ENCODE measurements around the gene COL11A1. TPM values are rescaled to one million over a fixed set of nuclear protein-coding genes. Genes with fewer than 3 reads are reported as not detected.
"Not testable (repeated sequence)": the region's sequence is repeated elsewhere in the genome, so short reads cannot be mapped to it uniquely, and the experiment has no call there.

COL11A1 gene
- total RNA-seq, 1 donor from 2014 or later = 10.4 TPM

- DNase-seq = peak; percentile 5
These were observed 32.9 kb downstream of the COL11A1 start for GRCh38 chr1:103075316-103076000.

GRCh38 chr1:103074224-103074623 is 34.1 kb downstream of the COL11A1 start:
- no peak for DNase-seq

GRCh38 chr1:103069201-103069600 is 39.1 kb downstream of the COL11A1 start:
- DNase-seq = no peak

GRCh38 chr1:103063921-103064320 is 44.4 kb downstream of the COL11A1 start:
- peak; percentile 12 for DNase-seq

GRCh38 chr1:103058391-103058790 is 49.9 kb downstream of the COL11A1 start:
- DNase-seq = no peak

- DNase-seq = no peak
These were observed 51.9 kb downstream of the COL11A1 start for GRCh38 chr1:103056423-103056822.

GRCh38 chr1:103028110-103028509 is 80.2 kb downstream of the COL11A1 start:
- DNase-seq = not testable (repeated sequence)

GRCh38 chr1:103025858-103026409 is 82.4 kb downstream of the COL11A1 start:
- no peak for DNase-seq

- DNase-seq = no peak
These were observed 84.3 kb downstream of the COL11A1 start for GRCh38 chr1:103024051-103024450.

- DNase-seq = no peak
These were observed 106.3 kb downstream of the COL11A1 start for GRCh38 chr1:103002005-103002404.

GRCh38 chr1:102978874-102979273 is 129.4 kb downstream of the COL11A1 start:
- no peak for DNase-seq

- no peak for DNase-seq
These were observed 131.0 kb downstream of the COL11A1 start for GRCh38 chr1:102977292-102977691.

- peak; percentile 69 for DNase-seq
These were observed 137.7 kb downstream of the COL11A1 start for GRCh38 chr1:102970496-102971078.

- peak; percentile 20 for DNase-seq
These were observed 140.5 kb downstream of the COL11A1 start for GRCh38 chr1:102967786-102968185.

GRCh38 chr1:102961549-102961948 is 146.8 kb downstream of the COL11A1 start:
- DNase-seq = no peak

- DNase-seq = no peak
These were observed 153.7 kb downstream of the COL11A1 start for GRCh38 chr1:102954576-102954975.

- DNase-seq = no peak
These were observed 155.9 kb downstream of the COL11A1 start for GRCh38 chr1:102952400-102952799.

- DNase-seq = no peak
These were observed 166.0 kb downstream of the COL11A1 start for GRCh38 chr1:102942324-102942723.

- no peak for DNase-seq
These were observed 166.9 kb downstream of the COL11A1 start for GRCh38 chr1:102941366-102941947.

GRCh38 chr1:102937401-102937800 is 170.9 kb downstream of the COL11A1 start:
- DNase-seq = no peak

- not testable (repeated sequence) for DNase-seq
These were observed 175.0 kb downstream of the COL11A1 start for GRCh38 chr1:102933362-102933761.

GRCh38 chr1:102919659-102920058 is 188.7 kb downstream of the COL11A1 start:
- no peak for DNase-seq

- DNase-seq = no peak
These were observed 206.3 kb downstream of the COL11A1 start for GRCh38 chr1:102901996-102902395.

Data from tongue (tissue), 2 donors.